ENCODE results near the gene AP3B2.
"Not testable (repeated sequence)": the region's sequence is repeated elsewhere in the genome, so short reads cannot be mapped to it uniquely, and the experiment has no call there.

Gene AP3B2

DNA sequence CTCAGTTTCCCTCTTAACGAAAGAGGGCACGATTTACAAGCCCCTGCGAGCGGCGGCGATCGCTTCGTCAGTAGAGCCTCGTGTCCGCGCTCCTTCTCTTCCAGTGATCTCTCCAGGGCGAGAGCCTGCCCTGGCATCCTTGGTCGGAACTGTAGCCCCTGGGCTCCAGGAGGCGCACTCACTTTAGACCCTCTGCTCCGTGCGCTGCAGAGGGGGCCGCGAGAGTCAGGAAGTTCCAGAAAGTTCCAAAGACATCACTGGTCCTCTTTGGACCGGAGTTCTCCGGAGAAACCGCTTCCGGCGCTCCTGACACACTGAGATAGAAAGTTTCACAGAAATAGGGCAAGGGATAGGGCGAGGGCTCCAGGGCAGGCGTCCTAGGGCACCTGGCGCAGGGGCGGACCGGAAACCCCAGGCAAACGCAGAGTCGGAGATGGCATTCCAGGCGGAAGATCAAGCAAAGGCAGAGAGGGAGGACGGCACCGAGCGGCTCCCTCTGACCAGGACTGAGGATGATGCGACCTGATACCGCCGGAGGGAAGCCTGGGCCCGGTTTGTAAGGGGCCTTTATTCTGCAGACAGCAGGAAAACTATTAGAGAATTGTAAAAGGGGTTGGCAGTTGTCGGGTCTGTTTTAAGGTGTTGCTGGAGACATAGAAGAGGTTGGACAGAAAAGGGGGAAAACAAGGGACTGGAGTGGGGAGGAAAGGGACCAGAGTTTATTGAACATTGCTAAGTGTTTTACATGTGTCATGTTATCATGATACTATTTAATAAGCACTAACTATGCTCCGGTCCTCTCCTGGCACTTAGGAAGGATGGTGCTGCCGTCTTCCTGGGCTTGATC lies 61.2 kb downstream of the AP3B2 start:
- DNase-seq, result no peak

- no peak for DNase-seq
These were observed 61.8 kb downstream of the AP3B2 start for GRCh38 chr15:82647835-82648256.

DNA sequence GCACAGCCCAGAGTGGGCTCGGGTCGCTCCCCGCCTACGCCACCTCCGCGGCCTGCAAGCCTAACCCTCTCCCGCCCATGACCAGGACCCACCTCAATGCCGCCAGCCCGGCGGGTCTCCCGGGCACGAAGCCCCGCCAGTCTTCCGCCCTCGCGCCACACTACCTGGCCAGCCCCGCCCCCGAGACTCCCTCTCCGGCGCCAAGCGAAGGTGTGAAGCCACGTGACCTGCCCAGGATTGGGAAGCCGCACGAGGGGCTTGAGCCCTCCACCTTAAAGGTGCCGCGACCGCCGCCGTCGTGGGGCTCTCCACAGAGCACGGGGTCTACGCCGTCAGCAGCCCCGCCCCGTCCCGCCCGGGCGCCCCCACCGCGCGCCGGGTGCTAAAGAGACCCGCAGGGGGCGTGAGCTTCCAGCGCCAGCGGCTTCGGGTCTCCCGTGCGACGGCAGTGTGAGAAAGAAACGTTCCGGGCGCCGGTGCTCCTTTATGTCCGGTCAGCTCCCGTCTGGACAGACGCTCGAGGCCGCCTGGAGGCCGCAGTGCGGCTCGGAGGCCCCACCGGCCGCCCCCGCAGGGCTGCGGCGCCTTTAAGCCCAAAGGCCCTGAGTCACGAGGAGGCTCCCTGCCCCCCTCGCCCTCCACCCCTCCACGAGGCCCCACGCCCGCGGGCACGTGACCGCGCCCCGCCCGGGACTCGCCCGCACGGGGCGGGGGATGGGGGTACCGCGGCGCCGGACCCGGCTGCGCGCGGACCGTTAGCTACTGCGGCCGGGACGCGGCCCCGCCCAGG lies 62.4 kb downstream of the AP3B2 start, which contains the start of gene CPEB1:
TSS of gene CPEB1 (minus strand) at position 319 of the 790 bp plus-strand sequence. CDS start 18,904 bp downstream, outside the sequence.
- no peak for DNase-seq

GRCh38 chr15:82646250-82647044 lies 63.2 kb downstream of the AP3B2 start:
- DNase-seq, result no peak

GRCh38 chr15:82644967-82645852 lies 64.5 kb downstream of the AP3B2 start:
- DNase-seq, result not testable (repeated sequence)

DNA sequence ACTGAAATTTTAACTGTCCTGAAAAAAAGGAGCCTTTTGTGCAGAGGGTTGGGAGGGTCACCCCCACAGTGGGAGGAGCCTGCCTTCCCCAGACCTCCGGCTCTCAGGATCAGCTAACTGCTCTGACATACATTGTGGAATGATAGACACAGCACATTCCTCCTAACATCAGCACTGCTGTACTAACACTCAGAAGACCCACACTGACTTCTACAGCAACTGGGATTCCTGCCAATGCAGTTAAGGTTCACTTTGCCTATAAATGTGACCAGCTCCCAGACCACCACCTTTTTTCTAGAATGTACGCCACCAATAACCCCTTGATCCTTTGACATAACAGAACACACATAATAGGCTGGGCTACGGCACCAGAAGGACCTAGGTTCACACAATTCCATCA lies 65.7 kb downstream of the AP3B2 start:
- DNase-seq, result no peak

GRCh38 chr15:82642656-82643055 lies 67.0 kb downstream of the AP3B2 start:
- DNase-seq, result no peak

GRCh38 chr15:82641129-82641798 lies 68.4 kb downstream of the AP3B2 start:
- DNase-seq, result no peak

DNA sequence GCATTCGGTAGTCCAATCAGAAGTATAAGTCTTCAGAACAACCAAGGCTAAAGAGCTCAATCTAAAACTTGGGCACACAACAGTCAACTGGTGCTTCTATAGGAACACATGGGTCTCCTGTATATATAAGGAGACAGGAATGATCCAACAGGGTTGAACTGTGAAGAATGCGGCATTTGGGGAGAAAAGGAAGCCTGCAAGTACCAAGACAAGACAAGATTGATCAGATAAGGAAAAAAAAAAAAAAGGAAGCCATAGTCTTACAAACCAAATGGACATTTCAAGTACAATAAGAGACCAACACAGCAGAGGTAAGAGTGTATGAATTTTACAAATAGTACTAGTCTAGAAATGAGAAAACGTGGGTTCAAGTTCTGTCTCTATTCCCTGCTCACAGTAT lies 69.0 kb downstream of the AP3B2 start:
- DNase-seq, result no peak

DNA sequence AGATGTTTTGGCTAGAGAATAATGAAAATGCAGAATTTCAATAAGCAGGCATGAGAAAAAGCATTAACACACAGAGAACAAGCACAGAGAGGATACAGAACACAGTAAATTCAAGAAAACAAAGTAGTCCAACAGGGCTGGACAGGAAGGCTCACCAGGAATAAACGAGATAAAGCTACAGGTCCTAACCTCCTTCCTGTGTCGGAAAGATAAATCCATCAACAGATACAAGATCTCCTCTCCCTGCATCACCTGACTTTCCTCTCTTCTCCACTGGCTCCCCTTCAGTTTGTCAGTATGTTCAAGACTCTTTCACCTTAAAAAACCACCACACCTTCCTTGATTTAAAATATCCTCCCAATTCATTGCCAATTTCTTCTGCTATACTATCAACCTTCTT lies 73.9 kb downstream of the AP3B2 start:
- no peak for DNase-seq

DNA sequence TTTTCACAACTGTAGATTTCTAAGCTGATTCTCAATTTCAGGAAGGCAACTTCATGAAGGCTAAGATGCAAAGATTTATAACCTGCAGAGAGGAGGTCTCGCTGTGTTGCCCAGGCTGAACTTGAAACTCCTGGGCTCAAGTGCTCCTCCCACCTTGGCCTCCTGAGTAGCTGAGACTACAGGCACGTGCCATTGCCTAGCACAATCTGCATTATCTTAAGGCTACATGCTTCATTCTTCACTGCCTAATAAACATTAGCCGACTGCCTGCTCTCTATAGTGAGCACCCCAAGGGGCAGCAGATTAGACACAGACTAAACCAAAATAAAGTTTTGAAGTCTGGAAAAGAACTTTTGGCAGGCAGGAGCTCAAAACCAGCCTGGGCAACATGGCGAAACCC lies 79.6 kb downstream of the AP3B2 start:
- no peak for DNase-seq

- no peak for DNase-seq
These were observed 84.5 kb downstream of the AP3B2 start for GRCh38 chr15:82625136-82625535.

DNA sequence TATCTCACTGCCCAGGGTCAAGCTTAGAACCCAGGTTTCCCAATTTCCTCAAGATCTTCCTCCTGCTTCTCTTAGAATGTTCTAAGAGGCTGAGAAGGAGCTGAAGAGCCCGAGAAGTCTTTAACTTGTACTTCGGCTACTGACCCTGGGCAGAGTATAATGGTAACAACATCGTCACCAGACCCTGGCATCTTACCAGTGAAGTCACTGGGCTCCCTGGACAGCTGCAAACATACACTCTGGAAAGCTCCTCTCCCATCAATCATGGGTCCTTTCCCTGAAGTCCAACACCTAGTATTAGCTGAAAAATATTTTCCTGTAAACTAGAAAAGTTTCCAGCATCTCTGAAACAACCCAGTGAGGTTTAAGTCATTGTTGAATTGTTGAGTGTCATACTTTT lies 85.2 kb downstream of the AP3B2 start:
- no peak for DNase-seq

DNA sequence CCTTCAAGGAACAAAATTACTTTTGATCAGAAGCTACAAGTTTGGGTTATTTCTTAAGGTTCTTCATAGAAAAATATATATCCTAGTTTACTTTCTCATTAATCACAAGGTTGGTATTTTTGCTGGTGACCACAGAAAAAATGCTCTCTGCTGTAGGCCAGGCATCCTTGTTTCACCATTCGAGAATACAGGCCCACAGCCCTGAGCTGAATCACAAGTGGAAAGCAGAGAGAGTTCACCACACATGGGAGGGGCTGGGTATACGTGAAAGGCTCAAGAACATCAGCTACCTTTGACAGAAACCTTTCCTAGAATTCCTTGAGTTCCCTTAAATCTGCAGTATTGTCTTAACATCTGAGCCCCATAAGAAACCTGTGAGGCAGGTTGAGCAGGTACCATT lies 85.7 kb downstream of the AP3B2 start:
- no peak for DNase-seq

- DNase-seq, result no peak
These were observed 87.7 kb downstream of the AP3B2 start for GRCh38 chr15:82621970-82622369.

GRCh38 chr15:82613747-82614146 lies 95.9 kb downstream of the AP3B2 start:
- DNase-seq, result no peak

DNA sequence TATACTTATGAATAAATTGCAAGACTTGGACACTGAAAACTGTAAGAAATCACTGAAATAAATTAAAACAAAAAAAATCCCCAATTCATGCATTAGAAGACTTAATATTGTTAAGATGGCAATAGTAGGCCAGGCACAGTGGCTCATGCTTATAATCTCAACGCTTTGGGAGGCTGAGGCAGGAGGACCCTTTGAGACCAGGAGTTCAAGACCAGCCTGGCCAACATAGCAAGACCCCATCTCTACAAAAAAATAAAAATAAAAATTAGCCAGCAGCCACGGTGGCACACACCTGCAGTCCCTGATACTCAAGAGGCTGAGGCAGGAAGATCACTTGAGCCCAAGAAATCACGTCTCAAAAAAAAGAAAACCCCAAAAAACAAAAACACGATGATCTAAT lies 98.3 kb downstream of the AP3B2 start:
- no peak for DNase-seq

All from AML-193 (cell line).